HL-60/S4 treated with phorbol 12-myristate 13-acetate at 8.2 ng/mL for 4 days and 3 days (cell line): ENCODE results near the gene GABBR2.

Source experiments
- in situ Hi-C: fragments of 300-500 bp; cut with MboI; formaldehyde crosslinking; loops from 2 replicates; pipeline ENCODE4 v1.15.0; 2022; ENCODE audit warnings: low sequenced_read_pairs

GABBR2 gene

DNA sequence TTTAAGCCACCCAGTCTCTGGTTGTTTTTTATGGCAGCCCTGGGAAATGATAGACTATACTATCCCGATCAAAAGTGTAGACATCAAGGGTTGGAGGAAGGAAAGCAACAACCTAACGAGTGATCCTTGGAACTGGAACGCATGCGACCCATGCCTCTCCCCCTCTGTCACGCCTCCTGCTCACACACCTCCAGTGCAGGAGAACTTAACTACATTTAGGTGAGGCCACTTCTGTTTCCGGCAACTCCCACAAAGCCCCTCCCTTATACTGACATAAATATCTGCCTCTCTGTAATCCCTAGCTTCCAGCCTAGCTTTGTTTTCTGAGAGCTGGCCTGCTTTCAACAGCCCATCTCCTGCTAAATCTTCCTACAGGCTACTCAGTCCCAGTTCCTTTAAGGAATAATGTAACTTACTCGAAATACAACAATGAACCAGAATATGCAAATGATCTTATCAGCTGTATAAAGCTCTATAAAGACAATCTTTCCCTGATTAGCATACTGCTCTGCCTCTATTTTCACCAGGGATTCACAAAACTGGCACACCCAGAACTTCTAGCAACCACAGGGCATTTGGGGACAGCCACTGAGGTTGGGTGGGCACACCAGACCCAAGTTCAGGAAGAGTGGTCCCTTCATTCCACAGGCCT, 73.9 kb downstream of the GABBR2 start:
- in situ Hi-C loops, result no loop called here

DNA sequence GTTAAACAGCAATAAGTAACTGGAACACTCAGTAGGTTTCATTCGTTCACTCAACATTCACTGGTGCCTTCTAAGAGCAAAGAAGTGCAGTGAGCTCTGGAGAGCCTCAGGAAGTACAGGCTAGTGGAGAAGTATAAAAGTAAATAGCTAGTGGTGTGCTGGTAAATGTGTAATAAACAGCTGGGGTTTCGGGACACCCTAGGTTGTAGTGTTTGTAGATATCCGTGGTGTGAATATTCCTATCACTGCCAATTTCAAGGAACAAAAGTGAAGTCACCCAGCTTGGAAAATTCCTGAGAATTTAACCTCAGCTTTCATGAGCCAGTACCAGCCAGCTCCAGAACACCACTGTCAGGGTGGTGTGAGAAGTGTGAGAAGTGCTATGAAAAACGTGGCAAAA, 75.9 kb downstream of the GABBR2 start:
- in situ Hi-C loops, result no loop called here

DNA sequence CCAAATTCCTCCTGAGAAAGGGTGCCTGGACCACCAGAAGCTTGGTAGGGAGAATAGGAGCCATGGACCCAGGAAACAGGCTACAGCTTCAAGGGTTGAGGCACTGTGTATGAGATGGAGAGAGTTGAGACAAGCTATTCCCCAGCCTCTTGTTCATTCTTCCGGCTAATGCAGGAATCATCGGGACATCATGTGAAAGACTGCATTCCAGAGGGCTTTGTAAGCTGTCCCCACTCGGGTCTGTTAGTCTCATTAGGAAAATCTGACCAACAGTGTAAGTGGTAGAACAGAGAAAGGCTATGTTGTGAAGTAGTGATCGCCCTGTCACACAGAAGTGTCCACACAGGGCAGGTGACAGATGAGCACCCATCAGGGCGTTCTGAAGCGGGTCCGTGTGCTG, 81.4 kb downstream of the GABBR2 start:
- in situ Hi-C loops, result no loop called here

DNA sequence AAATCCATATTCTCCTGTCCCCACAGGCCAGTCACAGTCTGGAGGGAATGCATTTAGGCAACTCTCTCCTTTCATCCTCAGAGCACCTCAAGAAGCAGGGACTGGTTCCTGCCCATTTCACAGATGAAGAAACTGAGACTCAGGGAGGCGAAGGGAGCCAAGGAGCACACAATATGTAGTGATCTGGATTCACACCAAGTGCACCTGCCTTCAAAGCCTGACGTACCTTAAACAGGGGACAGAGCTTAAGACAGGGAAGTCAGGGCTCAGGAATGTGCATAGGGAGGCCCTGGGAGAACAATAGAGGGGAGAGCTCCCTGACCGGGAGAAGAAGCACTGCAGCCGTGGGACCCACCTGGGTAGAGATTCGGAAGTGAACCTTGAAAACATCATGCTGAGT, 83.0 kb downstream of the GABBR2 start:
- in situ Hi-C loops, result no loop called here

DNA sequence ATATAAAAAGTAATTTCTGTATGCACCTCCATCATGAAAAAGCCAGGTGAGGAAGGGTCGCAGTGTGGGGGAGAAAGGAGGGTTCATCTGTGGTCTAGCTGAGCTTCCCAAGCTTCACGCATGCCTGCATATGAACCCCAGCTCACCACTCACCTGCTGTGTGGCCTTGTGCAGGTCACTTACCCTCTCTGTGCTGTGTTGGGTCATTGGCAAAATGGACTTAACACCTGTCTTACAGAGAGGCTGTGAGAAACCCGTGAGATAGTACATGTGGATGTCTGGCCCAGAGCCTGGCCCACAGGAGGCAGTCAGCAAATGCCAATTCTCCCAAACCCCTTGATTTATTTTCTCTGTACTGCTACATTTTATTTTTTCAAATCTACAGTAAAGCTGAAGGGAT, 88.9 kb downstream of the GABBR2 start:
- in situ Hi-C loops, result no loop called here

DNA sequence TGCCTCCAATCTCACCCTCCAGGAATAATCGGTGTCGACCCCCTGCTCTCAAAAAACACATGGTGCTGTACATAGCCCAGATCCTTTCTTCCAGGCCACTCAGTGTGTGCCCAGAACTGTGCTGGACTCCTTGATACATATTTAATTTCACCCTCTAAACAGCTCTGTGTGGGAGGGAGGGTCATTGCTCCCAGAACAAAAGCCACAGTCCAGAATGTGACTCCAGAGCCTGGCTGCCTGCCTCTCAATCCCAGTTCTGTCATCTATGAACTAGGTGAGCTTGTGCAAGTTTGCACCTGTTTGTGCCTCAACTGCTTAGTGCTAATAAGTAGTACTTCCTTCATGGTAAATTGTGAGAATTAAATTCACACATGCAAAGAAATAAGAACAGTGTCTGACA, 93.1 kb downstream of the GABBR2 start:
- in situ Hi-C loops, result no loop called here

DNA sequence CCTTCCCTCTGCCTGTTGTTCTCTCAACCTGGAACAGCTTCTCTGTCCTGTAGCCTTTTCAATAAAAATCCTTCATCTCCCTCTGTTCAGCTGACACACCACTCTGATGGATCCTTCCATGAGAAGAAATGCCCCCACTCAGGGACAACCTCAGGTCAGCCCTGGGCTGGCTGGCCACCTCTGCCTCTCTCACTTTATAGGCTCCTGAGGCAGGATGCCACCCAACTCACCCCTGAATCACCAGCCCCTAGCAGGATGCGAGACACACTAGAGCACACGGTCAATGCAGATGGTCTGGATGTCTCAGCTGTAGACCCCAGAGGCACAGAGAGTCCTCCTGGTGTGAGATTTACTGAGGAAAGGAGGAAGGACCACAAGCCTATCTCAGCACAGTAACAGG, 93.8 kb downstream of the GABBR2 start:
- in situ Hi-C loops, result no loop called here

DNA sequence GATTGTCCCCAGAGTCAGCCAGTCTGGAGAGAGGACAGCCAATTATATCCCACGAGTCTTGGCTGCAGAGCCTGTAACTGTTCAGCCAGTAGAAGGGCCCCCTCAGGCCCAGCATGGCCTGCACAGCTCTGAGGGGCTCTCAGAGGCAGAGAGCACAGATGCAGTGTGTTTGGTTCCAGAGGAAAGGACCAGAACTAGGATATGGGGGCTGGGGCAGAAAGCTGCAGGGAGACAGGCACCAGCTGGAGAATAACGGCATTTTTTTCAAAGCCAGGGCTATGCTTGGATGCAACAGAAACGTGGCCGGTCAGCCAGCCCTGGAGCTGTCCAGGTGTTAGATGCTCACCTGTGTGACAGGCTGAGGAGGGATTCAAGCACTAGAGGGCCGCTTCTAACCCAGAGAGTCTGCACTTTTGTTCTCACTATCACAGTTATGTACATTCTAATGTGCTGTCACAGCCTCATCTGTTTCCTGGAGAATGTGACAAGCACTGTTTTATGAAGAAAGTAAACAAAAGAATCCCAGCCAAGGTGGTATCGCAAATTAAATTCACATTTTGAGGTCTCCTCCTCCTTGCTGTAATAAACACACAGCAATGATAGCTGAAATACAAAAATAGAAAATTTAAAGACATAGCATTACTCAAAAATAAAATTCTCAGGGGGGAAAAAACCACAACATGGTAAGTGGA, 96.5 kb downstream of the GABBR2 start:
- in situ Hi-C loops, result no loop called here

DNA sequence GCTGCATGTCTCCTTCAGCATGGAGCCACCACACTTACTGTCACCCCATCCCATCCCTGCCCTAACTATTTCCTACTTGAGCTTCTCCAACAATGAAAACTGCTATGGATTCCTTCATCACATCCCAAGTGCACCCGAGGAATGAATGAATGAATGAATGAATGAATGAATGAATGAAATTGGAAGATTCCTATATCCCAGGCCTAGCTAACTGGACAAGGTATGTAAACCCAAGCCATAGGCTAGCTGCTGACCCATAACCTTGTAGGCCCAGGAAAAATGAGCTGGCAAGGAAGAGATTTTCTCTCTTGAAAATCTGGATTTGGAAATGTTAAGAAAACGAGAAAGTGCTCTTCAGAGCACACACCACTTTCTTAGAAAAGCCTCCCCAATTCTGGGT, 97.4 kb downstream of the GABBR2 start:
- in situ Hi-C loops, result no loop called here

DNA sequence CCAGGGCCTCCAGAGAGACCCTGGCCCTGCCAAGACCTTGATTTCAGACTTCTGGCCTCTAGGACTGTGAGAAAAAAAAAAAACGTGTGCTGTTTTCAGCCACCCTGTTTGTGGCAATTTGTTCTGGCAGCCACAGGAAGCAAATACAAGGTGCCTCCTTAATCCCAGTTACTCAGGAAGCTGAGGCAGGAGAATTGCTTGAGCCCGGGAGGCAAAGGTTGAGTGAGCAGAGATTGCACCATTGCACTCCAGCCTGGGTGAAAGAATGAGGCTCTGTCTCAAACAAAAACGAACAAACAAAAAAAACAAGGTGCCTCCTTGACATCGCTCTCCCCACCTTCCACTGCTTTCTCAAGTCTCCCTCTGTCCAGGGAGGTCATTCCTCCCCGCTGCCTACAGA, 98.0 kb downstream of the GABBR2 start:
- in situ Hi-C loops, result no loop called here

DNA sequence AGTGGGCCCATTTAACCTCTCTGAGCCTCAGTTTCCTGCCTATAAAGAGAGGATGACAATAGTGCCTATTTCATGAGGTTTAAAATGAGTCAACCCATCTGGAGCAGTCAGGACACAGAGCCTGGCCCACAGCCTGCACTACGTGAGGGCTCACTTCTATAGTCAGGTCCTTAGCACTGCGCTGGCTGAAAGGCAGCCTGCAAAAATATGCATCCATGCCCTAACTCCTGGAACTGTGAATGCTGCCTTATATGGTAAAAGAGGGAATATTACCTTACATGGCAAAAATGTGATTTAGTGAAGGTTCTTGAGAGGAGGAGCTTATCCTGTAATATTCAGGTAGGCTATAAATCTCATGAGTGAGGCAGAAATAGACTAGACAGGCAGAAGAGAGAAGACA, 98.5 kb downstream of the GABBR2 start:
- in situ Hi-C loops, result no loop called here

DNA sequence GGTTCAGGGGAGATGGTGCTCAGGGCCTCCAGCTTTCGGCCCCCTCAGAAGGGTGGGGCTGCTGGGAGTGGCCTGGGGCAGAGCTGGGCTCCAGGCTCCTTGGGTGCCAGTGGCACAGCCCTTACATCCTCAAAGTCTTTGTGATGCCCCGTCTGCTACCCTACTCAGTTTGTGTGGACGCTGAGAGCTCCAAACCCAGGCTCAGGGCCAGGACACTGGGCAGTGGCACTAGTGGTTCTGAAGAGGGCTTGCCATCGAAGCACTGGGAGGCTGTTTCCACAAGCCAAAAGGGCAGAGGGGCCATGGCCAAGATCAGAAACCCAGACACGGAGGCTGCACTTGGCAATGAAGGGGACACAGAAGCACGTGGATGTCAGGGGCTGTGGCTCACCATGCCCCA, 99.1 kb downstream of the GABBR2 start:
- in situ Hi-C loops, result no loop called here

DNA sequence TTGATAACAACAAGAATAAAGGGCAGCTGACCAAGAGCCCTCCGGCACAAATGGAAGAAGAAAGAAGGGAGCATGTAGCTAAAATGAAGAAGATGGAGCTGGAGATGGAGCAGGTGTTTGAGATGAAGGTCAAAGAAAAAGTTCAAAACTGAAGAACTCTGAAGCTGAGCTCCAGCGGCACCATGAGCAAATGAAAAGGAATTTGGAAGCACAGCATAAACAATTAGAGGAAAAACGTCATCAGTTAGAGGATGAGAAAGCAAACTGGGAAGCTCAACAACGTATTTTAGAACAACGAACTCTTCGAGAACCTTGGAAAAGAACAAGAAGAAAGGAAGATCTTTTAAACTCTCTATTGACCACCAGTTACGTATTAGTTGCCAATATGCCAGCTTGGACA, 100.9 kb downstream of the GABBR2 start:
- in situ Hi-C loops, result no loop called here

DNA sequence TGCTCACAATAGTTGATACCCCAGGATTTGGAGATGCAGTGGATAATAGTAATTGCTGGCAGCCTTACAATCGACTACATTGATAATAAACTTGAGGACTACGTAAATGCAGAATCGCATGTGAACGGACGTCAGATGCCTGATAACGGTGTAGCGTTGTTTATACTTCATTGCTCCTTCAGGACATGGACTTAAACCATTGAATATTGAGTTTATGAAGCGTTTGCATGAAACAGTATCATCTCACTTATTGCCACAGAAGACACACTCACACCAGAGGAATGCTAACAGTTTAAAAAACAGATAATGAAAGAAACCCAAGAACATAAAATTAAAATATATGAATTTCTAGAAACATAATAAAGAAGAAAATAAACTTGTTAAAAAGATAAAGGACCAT, 101.6 kb downstream of the GABBR2 start:
- in situ Hi-C loops, result no loop called here

DNA sequence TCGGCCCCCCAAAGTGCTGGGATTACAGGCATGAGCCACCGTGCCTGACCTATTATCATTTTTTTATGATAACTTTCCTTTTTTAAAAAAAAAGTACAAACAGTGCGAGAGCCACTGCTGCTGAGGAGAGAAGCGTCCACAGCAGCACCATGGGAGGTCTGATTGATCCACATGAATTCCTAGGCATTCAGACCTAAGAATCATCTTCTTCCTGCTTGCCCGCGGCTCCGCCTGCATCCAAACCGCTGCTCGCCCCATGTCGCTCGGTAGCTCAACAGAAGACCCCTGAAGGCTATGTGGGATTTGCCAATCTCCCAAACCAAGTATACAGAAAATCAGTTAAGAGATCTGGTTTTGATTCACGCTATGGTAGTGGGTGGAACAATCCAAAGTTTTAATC, 102.0 kb downstream of the GABBR2 start:
- in situ Hi-C loops, result no loop called here

DNA sequence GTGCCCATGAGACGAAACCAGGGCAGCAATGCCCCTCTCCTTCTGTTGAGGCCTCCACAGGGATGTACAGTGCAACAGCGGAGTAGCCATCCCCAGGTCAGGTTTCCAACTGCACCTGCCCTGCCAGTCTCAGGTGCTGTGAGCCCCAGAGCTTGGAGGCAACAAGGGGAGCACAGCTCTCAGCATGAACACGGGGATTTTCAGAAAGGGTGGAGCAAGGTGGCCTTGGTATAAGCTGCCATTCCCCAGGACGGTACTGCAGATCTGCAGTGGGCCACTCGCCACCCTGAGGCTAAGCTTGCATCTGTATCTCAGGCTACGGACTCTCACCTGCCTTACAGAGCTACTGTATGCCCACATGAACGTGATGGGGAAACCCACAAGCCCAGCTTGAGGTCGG, 103.6 kb downstream of the GABBR2 start:
- in situ Hi-C loops, result no loop called here

DNA sequence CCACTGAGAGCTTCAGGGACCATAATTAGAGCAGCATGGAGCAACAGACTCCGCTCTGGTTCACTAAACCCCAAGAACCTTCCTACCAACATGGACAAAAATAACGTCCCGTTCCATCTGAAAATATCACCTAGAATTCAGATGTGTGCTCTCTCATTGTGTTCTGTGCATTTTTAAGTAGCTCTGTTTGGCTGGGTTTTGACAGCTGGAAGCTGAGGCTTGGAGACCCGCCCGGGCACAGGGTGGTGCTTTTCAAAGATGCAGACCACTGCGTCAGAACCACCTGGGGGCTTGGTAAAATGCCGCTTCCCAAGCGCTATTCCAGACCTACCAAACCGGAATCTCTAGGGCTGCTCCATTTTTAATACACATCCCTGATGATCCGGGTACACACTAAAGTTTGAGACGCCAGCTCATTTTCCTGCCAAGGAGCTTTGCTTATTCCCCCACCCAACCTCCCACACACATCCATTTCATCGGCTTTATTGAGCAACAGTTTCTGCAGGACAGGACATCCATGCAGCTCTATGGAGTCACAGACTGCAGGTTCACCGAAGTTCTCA, 104.8 kb downstream of the GABBR2 start:
- in situ Hi-C loops, result no loop called here

DNA sequence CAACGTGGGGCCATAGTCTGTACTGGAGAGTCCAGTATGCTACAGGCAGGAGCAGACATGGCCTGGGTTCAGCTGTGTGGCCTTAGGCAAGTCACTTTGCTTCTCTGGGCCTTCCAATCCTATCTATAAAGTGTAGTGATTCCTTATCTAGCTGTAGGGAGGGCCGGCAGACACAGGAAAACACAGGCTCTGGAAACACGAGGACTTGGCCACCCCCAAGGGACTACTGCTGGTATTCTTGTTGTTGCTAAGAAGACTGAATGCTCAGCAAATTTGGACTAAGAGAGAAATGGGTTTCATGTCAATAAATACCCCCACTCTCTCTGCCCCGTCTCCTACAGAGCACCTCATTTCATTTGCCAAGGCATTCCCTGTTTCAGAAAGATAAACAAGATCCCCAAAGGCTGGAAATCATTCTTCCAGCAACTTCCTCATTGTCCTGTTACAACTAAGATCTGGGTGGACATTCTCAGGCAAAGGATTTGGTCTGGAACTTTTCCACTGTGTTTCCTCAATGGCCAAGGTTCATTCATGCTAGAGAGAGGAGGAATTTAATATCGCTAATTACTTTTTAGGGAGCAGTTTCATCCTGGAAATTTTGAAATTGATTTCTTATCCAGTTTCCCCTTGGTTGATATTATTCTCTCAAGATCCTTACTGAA, 105.8 kb downstream of the GABBR2 start:
- in situ Hi-C loops, result no loop called here

DNA sequence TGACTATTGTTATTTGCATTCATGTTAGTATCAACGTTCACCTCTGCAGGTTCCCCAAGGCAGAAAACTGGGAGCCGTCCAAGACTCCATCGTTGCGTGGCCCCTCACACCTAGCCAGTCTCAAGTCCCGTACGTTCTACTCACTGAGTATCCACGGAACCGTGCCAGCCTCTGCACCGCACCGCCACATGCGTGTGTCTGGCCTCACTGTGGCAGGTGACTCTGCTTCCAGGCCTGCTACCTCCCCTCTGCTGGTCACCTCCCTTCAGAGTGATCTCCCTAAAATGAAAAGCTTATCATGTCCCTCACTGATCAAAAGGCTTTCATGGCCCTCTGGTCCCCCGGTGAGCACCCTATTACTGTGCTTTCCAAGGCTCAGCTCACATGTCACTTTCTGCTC, 108.1 kb downstream of the GABBR2 start:
- in situ Hi-C loops, result no loop called here

DNA sequence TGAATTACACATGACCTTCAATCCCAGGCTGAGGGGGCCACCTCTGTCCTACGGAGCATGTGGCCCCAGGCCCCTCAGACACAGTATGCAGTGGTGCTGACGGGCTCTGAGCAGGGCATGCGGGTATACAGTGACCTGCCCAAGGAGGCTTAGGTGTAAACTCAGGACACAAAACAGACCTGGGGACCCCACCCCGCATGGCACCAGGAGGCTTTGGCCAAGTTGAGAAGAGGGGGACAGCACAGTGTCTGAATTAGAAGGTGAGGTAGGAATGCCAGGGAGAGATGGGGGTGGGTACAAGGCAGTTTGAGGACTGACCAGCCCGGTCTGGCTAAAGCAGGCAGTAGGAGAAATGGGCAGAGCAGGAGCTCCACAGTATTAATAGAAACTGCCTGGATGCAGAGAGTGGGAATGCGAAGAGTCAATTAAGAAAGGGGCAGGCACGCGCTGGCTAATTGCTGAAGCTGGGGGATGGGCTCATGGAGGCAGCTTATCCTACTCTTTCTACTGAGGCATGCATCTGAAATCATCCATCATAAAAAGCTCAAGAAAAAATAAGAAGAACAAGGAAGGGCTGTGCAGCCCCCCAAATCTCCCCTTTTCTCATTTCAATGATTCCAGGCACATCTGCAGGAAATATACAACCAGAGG, 109.0 kb downstream of the GABBR2 start:
- in situ Hi-C loops, result no loop called here

DNA sequence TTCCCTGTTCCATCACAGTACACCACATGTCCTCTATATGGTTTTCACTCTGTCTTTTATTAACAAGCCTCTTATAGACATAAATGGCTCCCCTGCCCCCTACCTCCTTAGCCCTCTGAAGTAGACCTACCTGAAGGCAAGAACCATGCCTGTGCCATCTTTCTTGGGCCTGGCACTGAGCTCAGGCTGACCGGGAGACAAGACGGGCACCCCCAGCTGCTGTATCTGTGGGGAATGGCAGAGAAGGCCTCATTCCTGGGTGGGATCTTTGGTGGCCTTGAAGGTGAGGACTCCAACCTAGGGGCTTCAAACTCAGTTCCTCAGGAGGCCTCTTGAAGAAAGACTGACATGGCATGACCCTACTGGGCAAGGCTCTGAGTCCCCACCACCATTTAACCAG, 109.9 kb downstream of the GABBR2 start:
- in situ Hi-C loops, result no loop called here
